ENCODE measurements around the gene CORO1C.
"Not testable (repeated sequence)": the region's sequence is repeated elsewhere in the genome, so short reads cannot be mapped to it uniquely, and the experiment has no call there.

CORO1C gene

DNA sequence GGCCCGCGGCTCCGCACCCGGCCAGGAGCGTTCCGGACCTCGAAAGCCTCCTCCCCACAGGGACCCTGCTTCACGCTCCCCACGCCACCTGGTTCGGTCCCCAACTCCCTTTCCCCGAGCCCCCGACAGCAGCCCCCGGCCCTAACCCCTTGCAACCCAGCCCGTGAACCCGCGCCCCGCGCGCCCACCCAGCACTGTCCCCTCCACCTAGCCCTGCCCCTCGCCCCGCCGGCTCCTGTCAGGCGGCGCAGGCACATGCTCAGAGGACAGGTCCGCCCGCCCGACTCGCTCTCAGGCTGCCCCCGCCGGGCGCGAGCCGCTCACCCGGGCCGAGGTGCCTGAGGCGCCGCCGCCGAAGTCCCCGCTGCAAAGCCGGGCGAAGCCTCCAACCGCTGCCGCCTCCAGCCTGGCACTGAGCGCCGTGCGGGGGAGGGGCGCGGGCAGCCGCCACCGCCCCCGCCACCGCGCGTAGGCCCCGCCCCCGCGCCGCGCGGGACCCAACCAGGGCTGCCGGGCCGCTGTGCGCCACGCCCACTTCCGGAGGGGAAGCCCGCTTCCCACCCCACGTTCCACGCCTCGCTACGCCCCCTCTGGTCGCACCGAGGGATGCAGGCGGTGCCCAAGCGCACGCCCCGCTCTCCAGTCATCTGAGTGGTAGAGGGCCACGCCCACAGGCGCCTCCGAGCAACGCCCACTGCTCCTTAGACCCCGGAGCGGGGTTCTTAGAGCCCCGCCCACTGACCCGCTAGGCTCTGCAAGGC lies at the start of gene CORO1C:
CORO1C (minus strand) TSS at position 414 of the 761 bp plus-strand sequence. CDS start 30,200 bp downstream, outside the sequence.
- in situ Hi-C loops (cut with HindIII; ENCODE audit: low sequenced_read_pairs): no loop called here

DNA sequence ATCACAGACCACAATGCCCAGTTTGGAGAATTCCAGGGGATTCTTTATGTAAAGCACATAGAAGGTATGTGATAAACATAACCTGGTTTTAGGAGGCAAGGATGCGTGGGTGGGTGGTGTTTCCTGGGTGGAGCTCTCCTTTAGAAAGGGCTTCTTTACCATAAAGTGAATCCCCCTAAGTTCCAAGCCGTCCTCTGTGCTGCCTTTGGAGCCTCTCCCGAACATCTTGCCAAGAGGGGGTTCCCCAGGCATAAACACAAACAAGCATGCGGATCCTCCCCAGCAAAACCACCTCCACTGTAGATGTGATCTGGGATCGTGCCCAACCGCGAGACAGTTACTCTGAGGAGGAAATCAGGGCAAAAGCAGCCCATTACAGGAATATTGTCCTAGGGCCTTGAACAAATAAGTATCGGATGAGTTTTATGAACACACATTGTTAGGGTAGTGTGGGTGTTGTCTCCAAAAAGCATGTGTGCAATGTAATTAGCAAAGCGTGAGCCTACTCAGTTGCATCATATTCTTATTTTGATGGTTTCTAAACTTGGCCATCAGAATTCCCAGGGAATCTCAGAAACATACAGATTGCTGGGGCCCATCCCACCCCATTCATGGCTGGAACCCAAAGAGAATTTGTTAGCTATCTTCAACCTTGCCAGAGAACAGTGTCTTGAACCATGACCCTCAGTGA lies 48.8 kb upstream of the CORO1C start:
- in situ Hi-C loops (cut with HindIII; ENCODE audit: low sequenced_read_pairs): no loop called here

DNA sequence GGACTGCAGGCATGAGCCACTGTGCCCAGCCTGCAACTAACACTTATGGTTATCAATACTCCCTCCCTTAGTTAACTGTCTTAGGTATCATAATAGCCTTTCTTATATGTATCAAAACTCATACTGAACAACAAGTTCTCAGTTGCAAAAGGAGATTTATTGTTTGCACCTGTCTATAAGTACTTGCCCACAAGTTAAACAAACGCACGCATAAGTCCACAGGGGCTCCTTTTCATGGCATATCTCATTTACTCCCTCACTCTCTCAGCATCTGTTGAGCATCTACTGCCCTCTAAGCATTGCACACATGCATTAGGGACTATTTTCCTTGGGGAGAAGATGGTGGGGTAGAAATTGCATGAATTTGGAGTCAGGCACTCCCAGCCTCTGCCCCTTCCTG lies 46.7 kb upstream of the CORO1C start:
- in situ Hi-C loops (cut with HindIII; ENCODE audit: low sequenced_read_pairs): no loop called here

DNA sequence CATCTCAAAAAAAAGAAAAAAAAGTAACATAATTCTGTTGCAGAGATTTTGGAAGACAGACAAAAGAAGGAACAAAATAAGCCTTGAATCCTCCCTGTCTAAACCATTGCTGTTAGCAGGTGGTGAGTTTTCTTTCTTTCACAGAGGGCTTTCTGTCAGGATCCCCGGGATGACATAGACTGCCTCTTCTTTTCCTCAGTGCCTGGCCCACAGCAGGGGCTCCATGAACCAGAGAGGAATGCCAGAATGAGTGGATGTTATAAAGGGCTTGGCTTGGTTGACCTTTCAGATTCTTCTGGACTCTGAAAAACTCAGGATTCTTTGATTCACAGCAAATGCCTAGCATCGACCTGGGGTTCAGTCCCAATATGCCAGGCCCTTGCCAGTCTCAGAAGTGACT lies 45.8 kb upstream of the CORO1C start:
- in situ Hi-C loops (cut with HindIII; ENCODE audit: low sequenced_read_pairs): no loop called here

- in situ Hi-C loops (cut with HindIII; ENCODE audit: low sequenced_read_pairs): no loop called here
Measured at GRCh38 chr12:108773798-108774788, 42.8 kb upstream of the CORO1C start.

GRCh38 chr12:108772891-108773797 lies 41.8 kb upstream of the CORO1C start:
- in situ Hi-C loops (cut with HindIII; ENCODE audit: low sequenced_read_pairs): no loop called here

DNA sequence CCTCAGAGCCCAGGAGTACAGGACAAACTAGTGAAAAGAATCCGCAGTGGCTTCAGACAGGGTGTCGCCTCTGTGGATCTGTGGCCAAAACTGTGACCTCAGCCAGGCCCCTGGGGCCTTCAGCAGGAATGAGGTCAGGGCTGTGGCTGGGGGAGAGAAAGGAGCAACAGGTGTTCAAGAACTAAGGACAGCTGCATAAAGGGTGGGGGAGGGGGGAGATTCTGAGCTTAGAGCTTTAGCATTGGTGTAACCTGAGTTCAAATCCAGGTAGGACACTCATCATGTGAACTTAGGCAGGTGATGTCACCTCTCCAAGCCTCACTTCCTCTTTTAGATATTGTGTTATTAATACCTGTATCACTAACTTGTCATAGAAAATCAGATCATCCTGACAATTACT lies 40.9 kb upstream of the CORO1C start:
- in situ Hi-C loops (cut with HindIII; ENCODE audit: low sequenced_read_pairs): no loop called here

GRCh38 chr12:108771835-108772234 lies 40.5 kb upstream of the CORO1C start:
- in situ Hi-C loops (cut with HindIII; ENCODE audit: low sequenced_read_pairs): not testable (repeated sequence)

DNA sequence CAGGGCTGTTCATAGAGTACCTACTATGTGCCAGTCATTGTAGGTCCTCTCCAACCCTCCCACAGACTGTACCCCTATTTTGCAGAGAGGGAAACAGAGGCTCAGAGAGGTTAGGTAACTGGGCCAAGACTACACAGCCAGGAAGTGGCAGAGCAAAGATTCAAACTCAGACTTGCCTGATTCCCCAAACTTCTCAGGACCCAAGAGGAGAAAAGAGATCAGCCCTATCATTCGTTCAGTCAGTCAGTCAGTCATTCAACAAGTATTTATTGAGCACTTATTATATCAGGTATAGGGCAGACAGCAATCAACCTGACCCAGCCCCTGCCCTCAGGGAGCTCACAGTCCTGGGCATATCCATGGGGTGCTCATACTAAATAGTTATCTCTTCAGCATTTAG lies 39.6 kb upstream of the CORO1C start:
- in situ Hi-C loops (cut with HindIII; ENCODE audit: low sequenced_read_pairs): no loop called here

DNA sequence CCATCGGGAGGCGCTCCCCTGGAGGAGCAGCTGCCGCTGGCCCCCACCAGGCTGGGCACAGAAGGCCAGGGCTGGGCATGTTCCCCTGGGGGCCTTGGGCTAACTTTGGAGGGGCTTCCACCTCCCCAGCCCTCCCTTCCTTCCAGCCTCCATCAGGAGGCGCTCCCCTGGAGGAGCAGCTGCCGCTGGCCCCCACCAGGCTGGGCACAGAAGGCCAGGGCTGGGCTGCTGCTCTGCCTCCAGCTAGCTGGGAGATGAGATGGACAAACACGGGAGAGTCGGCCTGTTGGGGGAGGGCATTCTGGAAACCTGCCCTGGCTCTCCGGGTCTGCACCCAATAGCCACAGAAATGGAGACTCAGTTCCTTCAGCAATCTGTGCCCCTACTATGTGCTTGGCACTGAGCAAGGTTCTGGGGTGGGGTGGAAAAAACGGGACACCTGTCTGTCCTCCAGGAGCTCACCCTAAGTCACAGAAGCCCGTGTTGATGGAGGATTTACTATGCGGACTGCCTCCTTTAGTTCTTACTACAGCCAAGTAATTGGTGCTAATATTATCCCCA lies 39.0 kb upstream of the CORO1C start:
- in situ Hi-C loops (cut with HindIII; ENCODE audit: low sequenced_read_pairs): no loop called here

GRCh38 chr12:108768591-108769500 lies 37.5 kb upstream of the CORO1C start:
- in situ Hi-C loops (cut with HindIII; ENCODE audit: low sequenced_read_pairs): no loop called here

DNA sequence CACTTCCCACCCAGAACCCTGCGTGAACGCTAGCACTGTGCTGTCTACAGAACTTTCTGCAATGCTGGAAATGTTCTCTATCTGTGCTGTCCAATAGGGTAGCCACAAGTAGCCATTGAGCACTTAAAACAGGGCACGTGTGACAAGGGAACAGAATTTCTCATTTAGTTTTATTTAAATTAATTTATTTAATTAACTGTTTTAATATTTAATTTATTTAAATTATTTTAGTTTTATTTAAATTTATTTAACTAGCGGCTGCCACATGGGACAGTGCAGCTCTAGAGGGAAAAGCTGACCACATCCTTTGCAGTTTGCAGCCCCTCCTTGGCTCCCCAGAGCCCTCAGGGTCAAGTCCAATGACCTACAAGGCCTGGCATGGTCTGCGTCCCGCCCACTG lies 35.0 kb upstream of the CORO1C start:
- in situ Hi-C loops (cut with HindIII; ENCODE audit: low sequenced_read_pairs): no loop called here

DNA sequence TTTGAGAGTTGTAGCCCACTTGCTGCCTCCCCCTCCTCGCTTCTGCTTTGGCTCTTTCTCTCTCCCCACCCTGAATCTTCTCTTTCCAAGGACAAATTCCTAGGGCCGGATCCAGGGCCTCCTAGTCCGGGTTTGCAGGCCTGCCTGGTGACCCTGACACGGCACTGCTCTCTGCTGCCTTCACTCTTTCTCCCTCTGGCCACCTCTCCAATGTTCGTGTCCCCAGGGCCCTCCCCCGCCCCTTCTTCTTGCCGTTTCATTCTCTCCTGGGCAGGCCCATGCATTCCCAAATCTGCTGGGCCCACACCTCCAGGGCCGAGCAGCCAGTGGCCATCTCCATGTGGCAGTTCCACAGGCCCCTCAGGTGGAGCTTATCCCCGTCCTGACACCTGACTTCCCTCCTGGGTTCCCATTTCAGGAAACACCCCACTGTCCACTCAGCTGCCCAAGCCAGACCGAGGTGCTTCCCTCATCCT lies 34.0 kb upstream of the CORO1C start:
- in situ Hi-C loops (cut with HindIII; ENCODE audit: low sequenced_read_pairs): no loop called here

DNA sequence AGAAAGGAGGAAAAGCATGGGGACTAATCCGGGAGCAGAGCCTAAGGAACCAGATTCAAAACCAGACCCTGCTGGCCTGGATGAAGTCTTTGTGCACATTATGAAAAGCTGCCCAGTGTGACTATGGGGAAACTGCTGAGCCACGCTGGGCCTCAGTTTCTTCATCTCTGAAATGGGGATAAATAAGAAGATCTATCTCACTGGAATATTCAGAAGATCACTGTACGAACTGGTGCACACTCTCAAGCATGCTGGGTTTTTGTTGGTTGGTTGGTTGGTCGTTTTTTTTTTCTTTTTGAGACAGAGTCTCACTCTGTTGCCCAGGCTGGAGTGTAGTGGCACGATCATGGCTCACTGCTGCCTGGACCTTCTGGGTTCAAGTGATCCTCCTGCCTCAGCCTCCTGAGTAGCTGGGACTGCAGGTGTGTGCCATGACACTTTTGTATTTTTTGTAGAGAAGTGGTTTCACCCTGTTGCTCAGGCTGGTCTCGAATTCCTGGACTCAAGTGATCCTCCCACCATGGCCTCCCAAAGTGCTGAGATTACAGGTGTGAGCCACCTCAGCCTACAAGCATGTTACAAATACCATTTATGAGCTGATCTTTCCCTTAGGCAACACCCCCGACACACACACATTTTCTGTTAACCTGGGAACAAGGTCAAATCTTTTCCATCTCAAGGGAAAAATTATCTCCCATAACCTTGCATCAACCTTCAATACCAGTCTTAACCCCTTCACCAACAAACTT lies 33.4 kb upstream of the CORO1C start:
- in situ Hi-C loops (cut with HindIII; ENCODE audit: low sequenced_read_pairs): no loop called here

- in situ Hi-C loops (cut with HindIII; ENCODE audit: low sequenced_read_pairs): no loop called here
Measured at GRCh38 chr12:108761226-108761625, 29.9 kb upstream of the CORO1C start.

DNA sequence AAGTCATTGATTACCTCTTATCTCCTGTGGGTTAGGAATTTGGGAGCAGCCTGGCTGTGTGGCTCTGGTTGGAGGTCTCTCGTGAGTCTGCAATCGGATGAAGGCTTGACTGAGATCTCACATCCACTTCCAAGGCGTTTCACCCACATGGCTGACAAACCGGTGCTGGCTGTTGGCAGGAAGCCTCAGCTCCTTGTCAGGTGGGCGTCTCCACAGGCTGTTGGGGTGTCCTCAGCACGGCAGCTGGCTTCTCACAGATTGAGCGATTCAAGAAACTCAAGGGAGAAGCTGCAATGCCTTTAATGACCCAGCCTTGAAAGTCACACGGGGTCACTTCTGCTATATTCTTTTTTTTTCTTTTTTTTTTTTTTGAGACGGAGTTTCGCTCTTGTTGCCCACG lies 28.6 kb upstream of the CORO1C start:
- in situ Hi-C loops (cut with HindIII; ENCODE audit: low sequenced_read_pairs): no loop called here

DNA sequence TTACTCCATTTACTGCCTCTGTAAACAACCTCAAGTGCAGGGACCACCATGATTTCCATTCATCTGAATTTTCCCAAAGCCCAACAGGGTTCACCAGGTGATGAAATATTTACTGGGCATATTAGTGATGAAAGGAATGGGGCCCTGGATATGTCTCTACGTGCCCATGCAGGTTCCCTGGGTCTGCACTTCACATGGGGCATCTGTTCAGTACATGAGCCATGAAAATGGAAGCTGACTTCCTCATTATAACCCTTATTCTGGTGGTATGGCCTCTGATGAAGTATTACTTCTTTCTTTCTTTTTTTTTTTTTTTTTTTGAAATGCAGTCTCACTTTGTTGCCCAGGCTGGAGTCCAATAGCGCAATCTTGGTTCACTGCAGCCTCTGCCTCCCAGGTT lies 26.5 kb upstream of the CORO1C start:
- in situ Hi-C loops (cut with HindIII; ENCODE audit: low sequenced_read_pairs): no loop called here

- in situ Hi-C loops (cut with HindIII; ENCODE audit: low sequenced_read_pairs): no loop called here
Measured at GRCh38 chr12:108756421-108756820, 25.1 kb upstream of the CORO1C start.

Data from DLD1 (cell line).